Measurements from ENCODE around the gene TFAP2E. TPM values are rescaled to one million over a fixed set of nuclear protein-coding genes. Genes with fewer than 3 reads are reported as not detected.

The TFAP2E gene
- total RNA-seq, 2 donors from 2014 or later, result 0.62 to 0.66 TPM

- peaks cover 17% of the 10 kb centered on the region for H3K4me1 Mint-ChIP-seq
- no peak overlapping the region for H3K4me3 ChIP-seq (ENCODE audit: low read length)
- no peaks in the 10 kb centered on the region for H3K27me3 ChIP-seq (ENCODE audit: control insufficient read depth, insufficient read depth, low read length, poor library complexity, severe bottlenecking)
- H3K9ac ChIP-seq (ENCODE audit: extremely low read depth, low read length, poor library complexity, severe bottlenecking), result no peak overlapping the region
- no peak overlapping the region for H3K27ac Mint-ChIP-seq
- no peak overlapping the region for H3K4me3 Mint-ChIP-seq
- H3K36me3 Mint-ChIP-seq (ENCODE audit: low read depth), result no peaks in the 10 kb centered on the region
- no peaks in the 10 kb centered on the region for H3K36me3 ChIP-seq (ENCODE audit: control insufficient read depth, insufficient read depth, low read length)
- no peaks in the 10 kb centered on the region for H3K27me3 Mint-ChIP-seq (ENCODE audit: insufficient read depth)
- TF ChIP-seq CTCF (conservative IDR thresholded peaks at IDR 0.05), result no peak
- no peaks in the 10 kb centered on the region for H3K9me3 Mint-ChIP-seq
- WGBS, 2 experiments (ENCODE audit: insufficient coverage in 1 of 2, insufficient read length in 1 of 2), result 89 to 90% methylated on average over 4 to 8 of the region's 8 CpGs
- DNase-seq, result no peak
- H3K27ac ChIP-seq (ENCODE audit: low read depth, low read length), result no peak overlapping the region
- peaks cover 11% of the 10 kb centered on the region for H3K4me1 ChIP-seq (ENCODE audit: control insufficient read depth, insufficient read depth, low read length)
- no peaks in the 10 kb centered on the region for H3K9me3 ChIP-seq (ENCODE audit: control insufficient read depth, low read length)
Measured at GRCh38 chr1:35592991-35593769, 20.1 kb downstream of the TFAP2E start.

DNA sequence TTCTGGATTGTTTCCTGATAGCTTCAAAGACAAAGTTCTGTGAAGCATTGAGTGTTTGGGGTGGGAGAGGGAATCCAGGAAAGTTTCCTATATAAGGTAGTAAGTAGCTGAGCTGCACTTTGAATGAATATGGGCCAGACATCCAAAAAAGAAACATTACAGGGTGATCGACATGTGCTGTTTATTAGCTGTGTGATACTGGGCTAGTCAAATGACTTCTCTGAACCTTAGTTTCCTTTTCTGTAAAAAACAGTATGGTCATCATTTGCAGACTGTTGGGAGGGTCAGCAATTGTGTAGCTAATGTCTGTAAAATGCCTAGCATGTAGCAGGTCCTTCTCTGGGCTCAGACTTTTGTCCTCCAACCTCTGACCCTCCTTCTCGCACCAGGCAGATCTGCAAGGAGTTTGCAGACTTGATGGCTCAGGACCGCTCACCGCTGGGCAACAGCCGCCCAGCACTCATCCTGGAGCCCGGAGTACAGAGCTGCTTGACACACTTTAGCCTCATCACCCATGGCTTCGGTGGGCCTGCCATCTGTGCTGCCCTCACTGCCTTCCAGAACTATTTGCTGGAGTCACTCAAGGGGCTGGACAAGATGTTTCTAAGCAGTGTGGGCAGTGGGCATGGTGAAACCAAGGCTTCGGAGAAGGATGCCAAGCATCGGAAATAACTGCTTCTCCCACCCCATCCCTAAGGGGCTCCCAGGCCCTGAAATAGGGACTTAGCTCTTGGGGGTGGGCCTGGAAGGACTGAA lies 21.1 kb downstream of the TFAP2E start:
- 95 to 98% methylated on average over 5 to 9 of the region's 9 CpGs for WGBS, 2 experiments (ENCODE audit: insufficient coverage in 1 of 2, insufficient read length in 1 of 2)
- Mint-ChIP-seq H3K27me3 (ENCODE audit: insufficient read depth) (no peaks in the 10 kb centered on the region), H3K9me3 (no peaks in the 10 kb centered on the region), H3K4me3 (no peak overlapping the region), H3K36me3 (ENCODE audit: low read depth) (no peaks in the 10 kb centered on the region), H3K4me1 (peaks cover 23% of the 10 kb centered on the region), H3K27ac (no peak overlapping the region)
- no peak overlapping the region for H3K27ac ChIP-seq (ENCODE audit: low read depth, low read length)
- H3K36me3 ChIP-seq (ENCODE audit: control insufficient read depth, insufficient read depth, low read length), result no peaks in the 10 kb centered on the region
- H3K4me3 ChIP-seq (ENCODE audit: low read length), result no peak overlapping the region
- H3K27me3 ChIP-seq (ENCODE audit: control insufficient read depth, insufficient read depth, low read length, poor library complexity, severe bottlenecking), result no peaks in the 10 kb centered on the region
- peaks cover 11% of the 10 kb centered on the region for H3K4me1 ChIP-seq (ENCODE audit: control insufficient read depth, insufficient read depth, low read length)
- no peaks in the 10 kb centered on the region for H3K9me3 ChIP-seq (ENCODE audit: control insufficient read depth, low read length)
- H3K9ac ChIP-seq (ENCODE audit: extremely low read depth, low read length, poor library complexity, severe bottlenecking), result no peak overlapping the region
- TF ChIP-seq CTCF (conservative IDR thresholded peaks at IDR 0.05), result no peak
- DNase-seq, result no peak

GRCh38 chr1:35595684-35596083 lies 22.6 kb downstream of the TFAP2E start:
- H3K36me3 ChIP-seq (ENCODE audit: control insufficient read depth, insufficient read depth, low read length), result peaks cover 3% of the 10 kb centered on the region
- no peak overlapping the region for H3K9ac ChIP-seq (ENCODE audit: extremely low read depth, low read length, poor library complexity, severe bottlenecking)

More at GRCh38 chr1:35595684-35596083, 22.6 kb downstream of the TFAP2E start:
- H3K4me1 Mint-ChIP-seq, result peaks cover 25% of the 10 kb centered on the region
- Histone ChIP-seq H3K4me1 (ENCODE audit: control insufficient read depth, insufficient read depth, low read length) (peaks cover 11% of the 10 kb centered on the region), H3K9me3 (ENCODE audit: control insufficient read depth, low read length) (no peaks in the 10 kb centered on the region), H3K27ac (ENCODE audit: low read depth, low read length) (no peak overlapping the region), H3K4me3 (ENCODE audit: low read length) (no peak overlapping the region), H3K27me3 (ENCODE audit: control insufficient read depth, insufficient read depth, low read length, poor library complexity, severe bottlenecking) (no peaks in the 10 kb centered on the region)
- H3K4me3 Mint-ChIP-seq, result no peak overlapping the region
- no peak for TF ChIP-seq CTCF (conservative IDR thresholded peaks at IDR 0.05)
- H3K27ac Mint-ChIP-seq, result no peak overlapping the region
- no peaks in the 10 kb centered on the region for H3K9me3 Mint-ChIP-seq
- peaks cover 6% of the 10 kb centered on the region for H3K36me3 Mint-ChIP-seq (ENCODE audit: low read depth)
- no peaks in the 10 kb centered on the region for H3K27me3 Mint-ChIP-seq (ENCODE audit: insufficient read depth)
- 92% methylated on average over 2 to 7 of the region's 7 CpGs for WGBS, 2 experiments (ENCODE audit: insufficient coverage in 1 of 2, insufficient read length in 1 of 2)
- DNase-seq, result no peak
